Neural progenitor cell (in vitro differentiated cells): Measurements from ENCODE around the gene TLK2.
"Not testable (repeated sequence)": the region's sequence is repeated elsewhere in the genome, so short reads cannot be mapped to it uniquely, and the experiment has no call there.

Source experiments
- EZH2 ChIP-seq: fragments of 200-600 bp; sonication (generic); IDR thresholded peaks from 2 replicates; pipeline ENCODE4 v1.6.1; 2017; ENCODE audit warnings: antibody characterized with exemption, mild to moderate bottlenecking, moderate library complexity
- EZH2phosphoT487 ChIP-seq: fragments of 200-600 bp; sonication (generic); IDR thresholded peaks from 2 replicates; pipeline ENCODE4 v1.6.1; 2017; ENCODE audit warnings: antibody characterized with exemption

GRCh38 chr17:62613095-62613494, 134.5 kb downstream of the TLK2 start:
- not testable (repeated sequence) for TF ChIP-seq EZH2phosphoT487, EZH2
